Skeletal muscle tissue (tissue), 4 donors: ENCODE results near the gene XPNPEP3. TPM values are rescaled to one million over a fixed set of nuclear protein-coding genes. Genes with fewer than 3 reads are reported as not detected.
A peak's percentile ranks its signal among the peaks of the same experiment; 100 is the strongest.
"Not testable (repeated sequence)": the region's sequence is repeated elsewhere in the genome, so short reads cannot be mapped to it uniquely, and the experiment has no call there.

Source experiments
- H3K27ac ChIP-seq: one replicate; pipeline ENCODE4 v1.7.0; 2013; ENCODE audit warnings: mild to moderate bottlenecking, low read depth, low read length, inconsistent platforms
- H3K27me3 ChIP-seq, 3 donors: one replicate each; pipeline ENCODE4 v1.7.0; 2013; ENCODE audit warnings: low read length in 3 of 3; ENCODE audit not compliant: control insufficient read depth in 3 of 3, insufficient read depth in 3 of 3
- H3K36me3 ChIP-seq, 3 donors: one replicate each; pipeline ENCODE4 v1.7.0; 2013; ENCODE audit warnings: low read length in 3 of 3; ENCODE audit not compliant: control insufficient read depth in 3 of 3, insufficient read depth in 3 of 3
- H3K4me1 ChIP-seq, 3 donors: one replicate each; pipeline ENCODE4 v1.7.0; 2013; ENCODE audit warnings: low read length in 3 of 3, mild to moderate bottlenecking in 3 of 3; ENCODE audit not compliant: control insufficient read depth in 3 of 3, insufficient read depth in 3 of 3
- H3K4me3 ChIP-seq, 3 donors: one replicate each; pipeline ENCODE4 v1.7.0; 2013; ENCODE audit warnings: low read length in 3 of 3
- H3K9ac ChIP-seq, 3 donors: one replicate each; pipeline ENCODE4 v1.7.0; 2013; ENCODE audit warnings: low read length in 3 of 3, mild to moderate bottlenecking in 3 of 3, moderate library complexity in 2 of 3, low read depth in 1 of 3
- H3K9me3 ChIP-seq, 3 donors: one replicate each; pipeline ENCODE4 v1.7.0; 2013; ENCODE audit warnings: low read length in 3 of 3; ENCODE audit not compliant: control insufficient read depth in 3 of 3
- total RNA-seq: library from RNA; depleted of rRNA; stranded (reverse); fragments of >200 nt; gene quantifications from one replicate; pipeline ENCODE4 v1.2.3, GENCODE V29; 2014
- donor health status: Osteomylitis.

Gene XPNPEP3
- total RNA-seq, 1 donor from 2014 or later = 8.9 TPM

DNA sequence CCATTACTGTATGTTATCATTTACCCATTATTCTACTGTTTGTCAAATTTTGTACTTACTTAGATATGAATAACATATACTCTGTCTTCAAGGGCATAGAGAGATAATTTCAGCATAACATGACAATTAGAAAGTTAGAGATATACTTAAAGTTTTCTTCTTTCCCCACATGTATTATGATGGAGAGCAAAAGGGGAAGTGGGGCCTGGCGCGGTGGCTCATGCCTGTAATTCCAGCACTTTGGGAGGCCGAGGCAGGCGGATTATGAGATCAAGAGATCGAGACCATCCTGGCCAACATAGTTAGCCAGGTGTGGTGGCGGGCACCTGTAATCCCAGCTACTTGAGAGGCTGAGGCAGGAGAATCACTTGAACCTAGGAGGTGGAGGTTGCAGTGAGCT is 56.0 kb downstream of the XPNPEP3 start:
- not testable (repeated sequence) for H3K9ac ChIP-seq, H3K9me3 ChIP-seq, H3K4me3 ChIP-seq, H3K27me3 ChIP-seq, H3K27ac ChIP-seq, H3K4me1 ChIP-seq
- H3K36me3 ChIP-seq = peaks cover 12 to 24% (median 23%) of the 10 kb centered on the region in 3 donors

DNA sequence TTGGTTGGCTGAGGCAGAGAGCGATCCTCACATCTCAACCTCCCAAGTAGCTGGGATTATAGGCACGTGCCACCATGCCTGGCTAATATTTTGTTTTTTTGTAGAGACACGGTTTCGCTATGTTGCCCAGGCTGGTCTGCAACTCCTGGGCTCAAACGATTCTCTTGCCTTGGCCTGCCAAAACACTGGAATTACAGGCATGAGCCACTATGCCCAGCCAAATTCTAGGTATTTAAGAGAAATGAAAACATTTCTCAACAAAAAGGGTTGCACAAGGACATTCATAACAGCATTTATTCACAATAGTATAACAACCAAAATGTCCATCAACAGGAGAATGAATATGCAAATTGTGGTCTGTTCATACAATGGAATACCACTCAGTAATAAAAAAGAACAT is 62.5 kb downstream of the XPNPEP3 start:
- H3K36me3 ChIP-seq = peaks cover 15 to 25% (median 16%) of the 10 kb centered on the region in 3 donors
- peaks cover 0 to 3% (median 0%) of the 10 kb centered on the region in 3 donors for H3K4me1 ChIP-seq
- no peaks in the 10 kb centered on the region for H3K27me3 ChIP-seq
- no peak overlapping the region for H3K9ac ChIP-seq
- H3K9me3 ChIP-seq = no peaks in the 10 kb centered on the region
- H3K27ac ChIP-seq = no peak overlapping the region
- H3K4me3 ChIP-seq = no peak overlapping the region

DNA sequence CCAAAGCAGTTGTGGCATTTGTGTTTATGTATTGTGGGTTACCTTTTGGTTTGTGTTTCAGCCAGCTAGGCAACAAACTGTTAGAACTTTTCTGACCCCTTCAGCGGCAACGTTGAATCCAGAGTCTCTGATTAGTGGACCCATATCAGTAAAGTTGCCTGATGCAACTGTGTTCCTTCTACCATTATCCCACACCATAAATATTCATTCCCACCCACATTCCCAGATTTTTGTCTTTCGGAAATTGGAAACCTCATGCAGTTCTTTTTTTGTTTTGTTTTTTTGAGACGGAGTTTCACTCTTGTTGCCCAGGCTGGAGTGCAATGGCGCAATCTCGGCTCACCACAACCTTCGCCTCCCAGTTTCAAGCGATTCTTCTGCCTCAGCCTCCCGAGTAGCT is 63.6 kb downstream of the XPNPEP3 start:
- no peak overlapping the region for H3K4me3 ChIP-seq
- H3K27ac ChIP-seq = no peak overlapping the region
- H3K36me3 ChIP-seq = peaks cover 17 to 31% (median 22%) of the 10 kb centered on the region in 3 donors
- no peaks in the 10 kb centered on the region for H3K9me3 ChIP-seq
- peaks cover 0 to 3% (median 0%) of the 10 kb centered on the region in 3 donors for H3K4me1 ChIP-seq
- H3K9ac ChIP-seq = no peak overlapping the region
- no peaks in the 10 kb centered on the region for H3K27me3 ChIP-seq

DNA sequence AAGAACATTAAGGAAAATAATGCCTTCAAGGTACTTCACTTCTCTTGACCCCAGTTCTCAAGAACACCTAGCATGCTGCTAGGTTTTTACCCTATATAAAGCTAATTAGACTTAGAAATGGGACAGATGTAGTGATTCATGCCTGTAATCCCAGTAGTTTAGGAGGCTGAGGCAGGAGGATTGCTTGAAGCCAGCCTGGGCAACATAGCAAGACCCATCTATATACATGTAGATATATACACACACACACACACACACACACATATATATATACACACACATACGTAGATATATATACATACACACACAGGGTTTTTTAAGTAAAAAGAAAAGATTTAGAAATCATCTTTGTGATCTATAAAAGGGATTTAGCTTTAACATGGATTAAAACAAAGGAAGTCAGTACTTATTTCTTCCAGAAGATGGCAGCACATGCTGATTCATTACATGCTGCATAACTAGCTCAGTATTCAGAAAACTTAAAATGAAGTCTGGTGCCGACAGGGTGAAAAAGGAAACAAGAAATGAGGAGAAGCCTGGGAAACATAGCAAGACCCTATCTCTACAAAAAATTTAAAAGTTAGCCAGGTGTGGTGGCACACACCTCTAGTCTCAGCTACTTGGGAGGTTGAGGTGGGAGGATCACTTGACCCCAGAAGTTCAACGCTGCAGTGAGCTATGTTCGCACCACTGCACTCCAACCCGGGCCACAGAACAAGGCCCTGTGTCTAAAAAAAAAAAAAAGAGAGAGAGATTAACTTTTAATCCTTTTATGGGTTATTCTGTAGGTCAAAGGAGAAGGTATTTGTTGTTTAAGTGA is 65.7 kb downstream of the XPNPEP3 start:
- Histone ChIP-seq H3K4me1 (peaks cover 0 to 3% (median 0%) of the 10 kb centered on the region in 3 donors), H3K27me3 (no peaks in the 10 kb centered on the region), H3K9ac (no peak overlapping the region), H3K36me3 (peaks cover 11 to 29% (median 20%) of the 10 kb centered on the region in 3 donors), H3K4me3 (peak overlapping the region in 1 of 3 donors; percentile 1), H3K27ac (no peak overlapping the region), H3K9me3 (no peaks in the 10 kb centered on the region)

DNA sequence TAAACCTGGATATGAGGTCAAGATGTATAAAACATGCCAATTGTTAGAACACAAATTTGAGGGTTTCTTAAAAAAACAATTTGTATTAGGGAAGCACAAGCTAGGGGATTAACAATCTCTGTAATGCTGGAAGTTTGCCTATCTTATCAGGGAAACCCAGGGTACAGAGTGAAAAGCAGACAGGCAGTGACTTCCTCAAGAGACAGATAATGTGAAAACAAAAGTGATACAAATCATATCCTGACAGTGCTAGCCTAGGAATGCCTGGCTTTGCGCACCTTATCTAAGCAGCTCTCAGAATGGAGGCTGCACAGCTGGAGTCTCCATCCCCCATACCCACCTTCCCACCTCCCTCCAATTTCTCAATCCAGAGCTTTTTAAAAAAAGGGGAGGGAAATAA is 71.7 kb downstream of the XPNPEP3 start:
- peaks cover 11 to 28% (median 26%) of the 10 kb centered on the region in 3 donors for H3K36me3 ChIP-seq
- H3K27me3 ChIP-seq = no peaks in the 10 kb centered on the region
- H3K27ac ChIP-seq = no peak overlapping the region
- H3K9me3 ChIP-seq = no peaks in the 10 kb centered on the region
- no peaks in the 10 kb centered on the region for H3K4me1 ChIP-seq
- H3K9ac ChIP-seq = no peak overlapping the region
- H3K4me3 ChIP-seq = no peak overlapping the region

DNA sequence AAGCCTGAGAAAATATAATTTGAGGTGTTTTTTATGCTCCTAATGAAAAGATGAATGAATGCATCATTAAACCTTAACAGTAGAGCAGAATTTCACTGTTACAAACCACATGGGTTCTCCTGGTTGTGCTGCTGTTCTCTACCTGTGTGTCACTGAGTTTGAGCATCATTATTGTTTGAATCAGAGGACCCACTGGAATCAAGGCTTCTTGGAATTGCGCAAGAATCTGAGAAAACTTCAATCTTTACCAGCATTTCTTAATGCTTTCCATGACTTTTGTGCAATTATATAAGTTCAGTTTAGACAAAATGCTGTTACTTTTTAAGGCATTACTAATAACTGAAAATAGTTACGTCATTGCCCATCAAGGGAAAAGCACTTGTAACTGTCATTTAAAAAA is 75.4 kb downstream of the XPNPEP3 start:
- Histone ChIP-seq H3K4me3 (no peak overlapping the region), H3K27ac (no peak overlapping the region), H3K27me3 (no peaks in the 10 kb centered on the region), H3K36me3 (peaks cover 0 to 17% (median 14%) of the 10 kb centered on the region in 3 donors), H3K9me3 (no peaks in the 10 kb centered on the region), H3K9ac (no peak overlapping the region), H3K4me1 (no peaks in the 10 kb centered on the region)

DNA sequence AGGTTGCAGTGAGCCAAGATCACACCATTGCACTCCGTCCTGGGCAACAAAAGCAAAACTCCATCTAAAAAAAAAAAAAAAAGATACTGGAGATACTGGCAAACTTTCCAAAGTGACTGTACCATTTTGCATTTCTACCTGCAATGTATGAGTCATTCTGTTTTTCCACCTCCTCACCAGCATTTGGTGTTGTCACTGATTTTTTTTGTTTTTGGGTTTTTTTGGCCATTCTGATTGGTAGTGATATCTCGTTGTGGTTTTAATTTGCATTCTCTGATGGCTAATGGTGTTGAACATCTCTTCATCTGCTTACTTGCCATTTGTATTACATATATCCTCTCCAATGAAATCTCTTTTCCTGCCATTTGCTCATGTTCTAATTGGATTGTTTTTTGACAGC is 82.3 kb downstream of the XPNPEP3 start:
- H3K4me1 ChIP-seq = no peaks in the 10 kb centered on the region
- H3K9me3 ChIP-seq = no peaks in the 10 kb centered on the region
- H3K27me3 ChIP-seq = no peaks in the 10 kb centered on the region
- H3K27ac ChIP-seq = no peak overlapping the region
- no peak overlapping the region for H3K9ac ChIP-seq
- no peaks in the 10 kb centered on the region for H3K36me3 ChIP-seq
- H3K4me3 ChIP-seq = no peak overlapping the region

DNA sequence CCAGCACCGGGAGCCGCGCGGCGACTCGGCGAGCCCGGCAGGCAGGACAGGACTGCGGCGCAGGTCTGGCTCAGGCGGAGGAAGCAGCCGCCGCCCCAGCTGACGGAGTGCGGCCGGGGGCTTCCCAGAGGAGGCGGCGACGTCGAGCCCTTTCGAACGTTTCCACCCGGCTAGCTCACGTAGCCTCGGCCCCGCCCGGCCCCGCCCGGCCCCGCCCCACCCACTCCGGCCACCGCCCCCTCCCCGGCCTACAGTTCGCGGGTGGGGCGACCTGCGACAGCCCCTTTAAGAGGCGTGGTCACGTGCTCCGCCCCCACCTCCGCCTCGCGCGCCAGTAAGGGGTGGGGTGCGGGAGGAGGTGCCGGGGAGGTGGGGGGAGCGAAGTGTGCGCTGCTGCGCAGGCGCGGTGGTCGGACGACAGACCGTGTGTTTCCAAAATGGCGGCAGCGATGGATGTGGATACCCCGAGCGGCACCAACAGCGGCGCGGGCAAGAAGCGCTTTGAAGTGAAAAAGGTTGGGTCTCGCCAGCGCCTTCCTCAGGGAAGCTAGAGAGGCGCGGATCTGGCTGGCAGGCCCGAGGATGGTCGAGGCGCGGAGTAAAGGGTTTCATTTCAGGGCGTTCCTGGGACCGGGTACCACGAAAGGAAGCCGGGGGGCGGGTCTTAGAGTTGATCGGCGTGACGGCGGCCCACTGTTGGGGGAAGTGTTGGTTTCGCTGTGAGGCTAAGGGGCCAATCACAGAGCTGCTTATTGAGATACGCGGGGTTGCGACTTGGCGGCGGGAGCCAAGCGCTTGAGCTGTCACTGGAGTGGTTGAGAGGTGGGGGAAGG is 94.2 kb downstream of the XPNPEP3 start, which contains the start of gene RBX1:
TSS of gene RBX1 (plus strand) at position 417 of the 833 bp plus-strand sequence. CDS start at position 438, 21 bp downstream.
- H3K36me3 ChIP-seq = peaks cover 2 to 7% (median 6%) of the 10 kb centered on the region in 3 donors
- H3K27ac ChIP-seq = peak within 1 kb of the TSS; percentile 94
- peaks cover 14 to 29% (median 21%) of the 10 kb centered on the region in 3 donors for H3K4me1 ChIP-seq
- H3K9ac ChIP-seq = peak within 1 kb of the TSS; percentile 96 to 97 (median 97)
- H3K9me3 ChIP-seq = no peaks in the 10 kb centered on the region
- no peaks in the 10 kb centered on the region for H3K27me3 ChIP-seq
- H3K4me3 ChIP-seq = peak within 1 kb of the TSS; percentile 92 to 95 (median 95)

DNA sequence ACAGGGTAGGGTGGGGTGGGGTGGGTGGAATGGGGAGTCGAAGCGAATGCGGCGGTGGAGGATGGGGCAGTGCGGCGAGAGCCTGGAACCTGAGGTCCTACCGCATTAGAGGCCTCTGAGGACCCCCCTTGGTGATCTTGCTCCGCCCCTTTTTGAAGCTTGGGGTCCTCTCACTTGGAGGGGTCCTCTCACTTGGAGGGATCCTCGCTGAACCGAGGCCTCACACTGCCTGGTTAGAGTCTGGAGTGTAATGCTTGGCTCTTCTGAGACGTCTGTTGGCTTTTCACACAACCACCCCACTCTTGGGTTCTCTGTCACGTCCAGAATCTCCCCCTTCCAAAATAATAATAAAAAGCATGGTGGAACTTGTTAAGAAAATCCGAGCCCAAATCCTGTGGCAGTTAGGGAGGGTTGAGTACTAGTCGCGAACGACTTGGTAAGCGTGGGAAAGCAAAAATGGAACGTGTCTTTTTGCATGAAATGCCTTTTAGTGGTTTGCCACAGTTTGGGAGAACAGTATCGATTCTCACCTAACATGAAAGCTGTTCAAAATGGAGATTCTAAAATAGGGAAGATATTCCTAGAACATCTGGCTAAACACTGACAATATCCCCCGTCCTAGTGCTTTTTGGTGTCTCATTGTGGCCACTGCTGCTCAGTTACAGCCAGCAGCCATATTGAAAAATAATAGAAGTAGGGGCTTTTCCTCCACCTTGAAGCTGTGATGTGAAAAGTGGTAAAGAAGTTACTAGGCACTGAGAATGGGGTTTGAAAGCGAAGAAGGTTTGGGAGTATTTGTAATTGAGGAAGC is 95.1 kb downstream of the XPNPEP3 start:
- Histone ChIP-seq H3K27me3 (no peaks in the 10 kb centered on the region), H3K4me3 (peak overlapping the region; percentile 92 to 95 (median 95)), H3K4me1 (peaks cover 14 to 29% (median 21%) of the 10 kb centered on the region in 3 donors), H3K27ac (peak overlapping the region; percentile 94), H3K9ac (peak overlapping the region; percentile 89 to 93 (median 93)), H3K36me3 (peaks cover 2 to 7% (median 6%) of the 10 kb centered on the region in 3 donors), H3K9me3 (no peaks in the 10 kb centered on the region)
